GM06990 (cell line): Measurements from ENCODE around the gene CADM4.

Source experiments
- DNase-seq: peaks from one replicate; pipeline ENCODE4 v3.0.0-alpha.2; 2011; ENCODE audit not compliant: insufficient read length; ENCODE audit errors: extremely low read depth
- H3K27me3 ChIP-seq: replicated peaks from 2 replicates; pipeline ENCODE4 v1.6.0; 2011; ENCODE audit warnings: low read length; ENCODE audit not compliant: control insufficient read depth, insufficient read depth
- H3K36me3 ChIP-seq: 2 replicates; pipeline ENCODE4 v1.5.1; 2011; ENCODE audit warnings: low read length; ENCODE audit not compliant: control insufficient read depth, insufficient read depth
- H3K4me3 ChIP-seq: replicated peaks from 2 replicates; pipeline ENCODE4 v1.5.1; 2011; ENCODE audit warnings: low read depth, mild to moderate bottlenecking, control low read depth, low read length
- CTCF ChIP-seq: IDR thresholded peaks from 2 replicates; pipeline ENCODE4 v1.5.1; 2011; ENCODE audit warnings: low read length, control low read depth, mild to moderate bottlenecking, inconsistent platforms; ENCODE audit not compliant: insufficient read depth, poor library complexity, severe bottlenecking

CADM4 gene, protein sequence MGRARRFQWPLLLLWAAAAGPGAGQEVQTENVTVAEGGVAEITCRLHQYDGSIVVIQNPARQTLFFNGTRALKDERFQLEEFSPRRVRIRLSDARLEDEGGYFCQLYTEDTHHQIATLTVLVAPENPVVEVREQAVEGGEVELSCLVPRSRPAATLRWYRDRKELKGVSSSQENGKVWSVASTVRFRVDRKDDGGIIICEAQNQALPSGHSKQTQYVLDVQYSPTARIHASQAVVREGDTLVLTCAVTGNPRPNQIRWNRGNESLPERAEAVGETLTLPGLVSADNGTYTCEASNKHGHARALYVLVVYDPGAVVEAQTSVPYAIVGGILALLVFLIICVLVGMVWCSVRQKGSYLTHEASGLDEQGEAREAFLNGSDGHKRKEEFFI

GRCh38 chr19:43639519-43640423 lies at the start of gene CADM4:
Gene CADM4, minus strand, starts transcription at chr19:43639850. Its CDS starts 60 bp downstream, at chr19:43639790.
- DNase-seq = no peak
- TF ChIP-seq CTCF = no peak
- no peaks in the 10 kb centered on the region for H3K36me3 ChIP-seq
- H3K27me3 ChIP-seq = peaks cover 8% of the 10 kb centered on the region
- H3K4me3 ChIP-seq = peak within 1 kb of the TSS; percentile 50

DNA sequence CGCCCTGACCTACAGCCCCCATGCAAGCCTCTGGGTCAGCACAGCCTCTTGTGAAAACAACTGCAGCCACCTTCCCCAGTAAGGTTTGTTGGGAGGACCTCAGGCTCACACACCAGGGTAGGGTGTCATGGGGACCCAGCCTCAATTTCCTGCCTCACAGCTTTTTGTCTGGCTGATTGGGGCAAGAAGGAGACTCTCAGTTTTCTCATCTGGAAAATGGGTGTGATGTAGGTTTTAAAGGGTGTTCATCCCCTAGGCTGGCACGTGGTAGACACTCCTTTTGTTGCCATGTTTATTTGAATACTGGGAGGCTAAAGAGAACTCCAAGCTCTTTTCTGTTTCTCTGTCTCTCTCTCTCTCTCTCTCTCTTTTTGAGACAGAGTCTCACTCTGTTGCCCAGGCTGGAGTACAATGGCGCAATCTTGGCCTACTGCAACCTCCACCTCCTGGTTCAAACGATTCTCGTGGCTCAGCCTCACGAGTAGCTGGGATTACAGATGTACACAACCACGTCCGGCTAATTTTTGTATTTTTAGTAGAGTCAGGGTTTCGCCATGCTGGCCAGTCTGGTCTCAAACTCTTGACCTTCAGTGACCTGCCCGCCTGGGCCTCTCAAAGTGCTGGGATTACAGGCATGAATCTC lies 48.5 kb upstream of the CADM4 start:
- Histone ChIP-seq H3K36me3 (no peaks in the 10 kb centered on the region), H3K4me3 (no peak overlapping the region), H3K27me3 (no peaks in the 10 kb centered on the region)
- TF ChIP-seq CTCF = no peak
- DNase-seq = no peak

DNA sequence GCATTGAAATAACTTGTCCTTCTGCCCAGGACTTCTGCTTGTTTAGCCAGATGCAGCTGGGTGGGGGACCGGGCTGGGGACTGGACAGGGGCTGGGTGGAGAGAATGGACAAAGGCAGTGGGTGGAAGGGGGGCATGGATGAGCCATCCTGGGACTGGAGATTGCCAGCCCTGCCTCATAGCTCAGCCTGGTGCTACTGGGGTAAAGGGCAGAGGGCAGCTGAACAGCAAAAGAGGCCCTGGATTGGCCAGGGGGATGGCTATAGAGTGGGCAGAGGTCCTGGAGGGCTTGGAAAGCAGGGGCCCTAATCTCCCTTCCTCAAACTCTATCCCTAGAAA lies 48.0 kb upstream of the CADM4 start:
- H3K27me3 ChIP-seq = no peaks in the 10 kb centered on the region; the same call in 1 of the 2 replicates
- no peak for TF ChIP-seq CTCF

DNA sequence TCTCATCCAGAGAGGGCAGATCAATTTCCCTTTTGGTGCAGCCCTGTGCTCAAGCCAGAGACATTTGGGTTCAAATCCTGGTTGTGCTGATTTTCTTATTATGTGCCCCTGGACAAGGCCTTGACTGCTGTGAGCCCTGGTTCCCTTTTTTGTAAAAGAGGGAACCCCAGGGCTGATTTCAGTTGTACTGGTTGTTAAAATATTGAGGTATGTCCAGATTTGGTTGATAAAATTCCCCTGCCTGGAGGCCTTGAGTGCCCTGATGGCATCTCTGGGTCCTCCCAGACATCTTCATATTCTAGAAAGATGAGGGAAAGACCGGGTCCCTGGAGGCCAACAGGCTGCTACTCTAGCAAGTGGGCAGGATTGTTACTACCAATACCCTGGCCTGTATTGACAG lies 44.7 kb upstream of the CADM4 start:
- no peak for DNase-seq
- Histone ChIP-seq H3K36me3 (no peaks in the 10 kb centered on the region), H3K4me3 (no peak overlapping the region), H3K27me3 (no peaks in the 10 kb centered on the region; the same call in none of the 2 replicates)
- no peak for TF ChIP-seq CTCF

More for the DNA sequence above, 48.0 kb upstream of the CADM4 start:
- H3K4me3 ChIP-seq = no peak overlapping the region
- no peak for DNase-seq
- H3K36me3 ChIP-seq = no peaks in the 10 kb centered on the region

DNA sequence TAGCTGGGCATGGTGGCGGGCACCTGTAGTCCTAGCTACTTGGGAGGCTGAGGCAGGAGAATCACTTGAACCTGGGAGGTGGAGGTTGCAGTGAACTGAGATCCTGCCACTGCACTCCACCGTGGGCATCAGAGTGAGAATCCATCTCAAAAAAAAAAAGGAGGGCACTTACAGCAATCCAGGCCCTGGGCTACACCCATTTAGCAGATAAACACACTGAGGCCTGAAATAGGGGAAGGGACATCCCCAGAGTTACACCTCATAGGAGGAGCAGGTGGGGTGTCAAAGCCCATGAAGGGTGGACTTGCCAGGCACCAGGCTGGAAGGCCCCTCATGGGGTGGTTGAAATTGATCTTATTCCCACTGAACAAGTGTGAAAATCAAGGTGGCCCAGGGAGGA lies 44.3 kb upstream of the CADM4 start:
- Histone ChIP-seq H3K27me3 (no peaks in the 10 kb centered on the region; the same call in none of the 2 replicates), H3K4me3 (no peak overlapping the region), H3K36me3 (no peaks in the 10 kb centered on the region)
- DNase-seq = no peak
- TF ChIP-seq CTCF = no peak
